PFSK-1 (cell line): ENCODE measurements around the gene ACTL6B.

Source experiments
- POLR2AphosphoS5 ChIP-seq: IDR thresholded peaks from 2 replicates; pipeline ENCODE4 v1.6.1; 2012; ENCODE audit warnings: low read depth, mild to moderate bottlenecking, control low read depth, low read length, moderate library complexity
- TAF1 ChIP-seq: IDR thresholded peaks from 2 replicates; pipeline ENCODE4 v1.6.1; 2012; ENCODE audit warnings: low read length, control low read depth, borderline replicate concordance; ENCODE audit not compliant: insufficient read depth

GRCh38 chr7:100654908-100655831, 1.1 kb downstream of the ACTL6B start:
- TF ChIP-seq TAF1 (no peak), POLR2AphosphoS5 (no peak)
